ENCODE data around the gene CADPS.

DNA sequence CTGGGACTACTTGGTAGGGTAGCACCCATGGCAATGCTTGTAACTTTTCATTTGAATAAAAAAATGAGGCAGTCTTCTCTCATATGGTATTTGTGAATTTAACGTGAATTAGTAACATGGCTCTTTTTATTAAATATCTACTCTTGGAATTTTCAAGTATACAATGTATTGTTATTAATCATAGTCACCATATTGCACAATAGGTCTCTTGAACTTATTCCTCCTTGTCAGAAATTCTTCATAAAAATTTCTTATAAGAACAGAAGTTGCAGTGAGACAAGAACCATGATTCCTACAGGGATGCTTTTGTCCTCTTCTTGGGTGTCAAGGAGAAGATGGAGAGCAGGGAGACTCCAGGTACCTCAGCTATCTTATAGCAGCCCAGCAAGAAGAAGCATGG, 298.1 kb downstream of the CADPS start:
- TF ChIP-seq PPARA (CRISPR knock-in tag; IDR thresholded peaks at IDR 0.05; ENCODE audit: borderline replicate concordance) (no peak), ZFP30 (CRISPR knock-in tag; IDR thresholded peaks at IDR 0.05) (no peak), RARB (CRISPR knock-in tag; IDR thresholded peaks at IDR 0.05) (no peak), TOX (CRISPR knock-in tag; IDR thresholded peaks at IDR 0.05; ENCODE audit: borderline replicate concordance) (no peak), ZNF70 (CRISPR knock-in tag; IDR thresholded peaks at IDR 0.05) (no peak)
- TF ChIP-seq, protein P1, sequence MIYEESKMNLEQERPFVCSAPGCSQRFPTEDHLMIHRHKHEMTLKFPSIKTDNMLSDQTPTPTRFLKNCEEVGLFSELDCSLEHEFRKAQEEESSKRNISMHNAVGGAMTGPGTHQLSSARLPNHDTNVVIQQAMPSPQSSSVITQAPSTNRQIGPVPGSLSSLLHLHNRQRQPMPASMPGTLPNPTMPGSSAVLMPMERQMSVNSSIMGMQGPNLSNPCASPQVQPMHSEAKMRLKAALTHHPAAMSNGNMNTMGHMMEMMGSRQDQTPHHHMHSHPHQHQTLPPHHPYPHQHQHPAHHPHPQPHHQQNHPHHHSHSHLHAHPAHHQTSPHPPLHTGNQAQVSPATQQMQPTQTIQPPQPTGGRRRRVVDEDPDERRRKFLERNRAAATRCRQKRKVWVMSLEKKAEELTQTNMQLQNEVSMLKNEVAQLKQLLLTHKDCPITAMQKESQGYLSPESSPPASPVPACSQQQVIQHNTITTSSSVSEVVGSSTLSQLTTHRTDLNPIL (CRISPR knock-in tag; IDR thresholded peaks at IDR 0.05; ENCODE audit: low read depth), result no peak
- TF ChIP-seq, protein P2, sequence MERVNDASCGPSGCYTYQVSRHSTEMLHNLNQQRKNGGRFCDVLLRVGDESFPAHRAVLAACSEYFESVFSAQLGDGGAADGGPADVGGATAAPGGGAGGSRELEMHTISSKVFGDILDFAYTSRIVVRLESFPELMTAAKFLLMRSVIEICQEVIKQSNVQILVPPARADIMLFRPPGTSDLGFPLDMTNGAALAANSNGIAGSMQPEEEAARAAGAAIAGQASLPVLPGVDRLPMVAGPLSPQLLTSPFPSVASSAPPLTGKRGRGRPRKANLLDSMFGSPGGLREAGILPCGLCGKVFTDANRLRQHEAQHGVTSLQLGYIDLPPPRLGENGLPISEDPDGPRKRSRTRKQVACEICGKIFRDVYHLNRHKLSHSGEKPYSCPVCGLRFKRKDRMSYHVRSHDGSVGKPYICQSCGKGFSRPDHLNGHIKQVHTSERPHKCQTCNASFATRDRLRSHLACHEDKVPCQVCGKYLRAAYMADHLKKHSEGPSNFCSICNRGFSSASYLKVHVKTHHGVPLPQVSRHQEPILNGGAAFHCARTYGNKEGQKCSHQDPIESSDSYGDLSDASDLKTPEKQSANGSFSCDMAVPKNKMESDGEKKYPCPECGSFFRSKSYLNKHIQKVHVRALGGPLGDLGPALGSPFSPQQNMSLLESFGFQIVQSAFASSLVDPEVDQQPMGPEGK (CRISPR knock-in tag; IDR thresholded peaks at IDR 0.05; ENCODE audit: borderline replicate concordance), result no peak
- TF ChIP-seq, protein P3, sequence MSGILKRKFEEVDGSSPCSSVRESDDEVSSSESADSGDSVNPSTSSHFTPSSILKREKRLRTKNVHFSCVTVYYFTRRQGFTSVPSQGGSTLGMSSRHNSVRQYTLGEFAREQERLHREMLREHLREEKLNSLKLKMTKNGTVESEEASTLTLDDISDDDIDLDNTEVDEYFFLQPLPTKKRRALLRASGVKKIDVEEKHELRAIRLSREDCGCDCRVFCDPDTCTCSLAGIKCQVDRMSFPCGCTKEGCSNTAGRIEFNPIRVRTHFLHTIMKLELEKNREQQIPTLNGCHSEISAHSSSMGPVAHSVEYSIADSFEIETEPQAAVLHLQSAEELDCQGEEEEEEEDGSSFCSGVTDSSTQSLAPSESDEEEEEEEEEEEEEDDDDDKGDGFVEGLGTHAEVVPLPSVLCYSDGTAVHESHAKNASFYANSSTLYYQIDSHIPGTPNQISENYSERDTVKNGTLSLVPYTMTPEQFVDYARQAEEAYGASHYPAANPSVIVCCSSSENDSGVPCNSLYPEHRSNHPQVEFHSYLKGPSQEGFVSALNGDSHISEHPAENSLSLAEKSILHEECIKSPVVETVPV (CRISPR knock-in tag; IDR thresholded peaks at IDR 0.05), result no peak
